ENCODE results near the gene PTGES.

DNA sequence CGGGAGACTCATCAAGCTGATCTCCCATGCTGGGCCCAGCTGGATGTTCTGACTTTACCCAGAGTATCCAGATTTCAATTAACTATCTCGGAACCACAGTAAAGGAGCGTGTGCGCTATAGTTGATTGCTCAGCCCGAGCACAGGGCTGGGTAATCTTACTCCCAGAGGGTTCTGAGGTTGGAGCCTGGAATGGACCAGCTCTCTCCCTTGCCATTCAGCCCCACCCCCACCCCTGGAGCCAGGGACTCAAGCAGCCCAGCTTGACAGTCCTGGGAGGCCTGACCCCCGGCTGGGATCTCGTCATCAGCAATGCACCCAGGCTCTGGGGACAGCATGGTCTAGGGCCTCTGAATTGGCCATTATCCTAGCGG, 23.7 kb upstream of the PTGES start:
- TF ChIP-seq, protein P1, sequence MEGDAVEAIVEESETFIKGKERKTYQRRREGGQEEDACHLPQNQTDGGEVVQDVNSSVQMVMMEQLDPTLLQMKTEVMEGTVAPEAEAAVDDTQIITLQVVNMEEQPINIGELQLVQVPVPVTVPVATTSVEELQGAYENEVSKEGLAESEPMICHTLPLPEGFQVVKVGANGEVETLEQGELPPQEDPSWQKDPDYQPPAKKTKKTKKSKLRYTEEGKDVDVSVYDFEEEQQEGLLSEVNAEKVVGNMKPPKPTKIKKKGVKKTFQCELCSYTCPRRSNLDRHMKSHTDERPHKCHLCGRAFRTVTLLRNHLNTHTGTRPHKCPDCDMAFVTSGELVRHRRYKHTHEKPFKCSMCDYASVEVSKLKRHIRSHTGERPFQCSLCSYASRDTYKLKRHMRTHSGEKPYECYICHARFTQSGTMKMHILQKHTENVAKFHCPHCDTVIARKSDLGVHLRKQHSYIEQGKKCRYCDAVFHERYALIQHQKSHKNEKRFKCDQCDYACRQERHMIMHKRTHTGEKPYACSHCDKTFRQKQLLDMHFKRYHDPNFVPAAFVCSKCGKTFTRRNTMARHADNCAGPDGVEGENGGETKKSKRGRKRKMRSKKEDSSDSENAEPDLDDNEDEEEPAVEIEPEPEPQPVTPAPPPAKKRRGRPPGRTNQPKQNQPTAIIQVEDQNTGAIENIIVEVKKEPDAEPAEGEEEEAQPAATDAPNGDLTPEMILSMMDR (conservative IDR thresholded peaks at IDR 0.05 in 1 of 2, IDR thresholded peaks at IDR 0.05 in 1 of 2; ENCODE audit: low read depth in 1 of 2, low read length in 2 of 2), result no peak
- no peak for TF ChIP-seq EZH2 (IDR thresholded peaks at IDR 0.05; ENCODE audit: low read length, missing control alignments)

Data from fibroblast of lung (primary cell).